GM18505 (cell line): Measurements from ENCODE around the gene PREP.

Experiments used
- ATAC-seq: cut with Tn5 transposase; IDR thresholded peaks from one replicate; pipeline ENCODE4 v1.9.1; 2021; ENCODE audit not compliant: unreplicated experiment
- POLR2A ChIP-seq: IDR thresholded peaks from 4 replicates; pipeline ENCODE4 v1.6.1; 2011; ENCODE audit warnings: borderline replicate concordance; ENCODE audit not compliant: insufficient read depth, insufficient read length; ENCODE audit errors: extremely low read depth

PREP gene

DNA sequence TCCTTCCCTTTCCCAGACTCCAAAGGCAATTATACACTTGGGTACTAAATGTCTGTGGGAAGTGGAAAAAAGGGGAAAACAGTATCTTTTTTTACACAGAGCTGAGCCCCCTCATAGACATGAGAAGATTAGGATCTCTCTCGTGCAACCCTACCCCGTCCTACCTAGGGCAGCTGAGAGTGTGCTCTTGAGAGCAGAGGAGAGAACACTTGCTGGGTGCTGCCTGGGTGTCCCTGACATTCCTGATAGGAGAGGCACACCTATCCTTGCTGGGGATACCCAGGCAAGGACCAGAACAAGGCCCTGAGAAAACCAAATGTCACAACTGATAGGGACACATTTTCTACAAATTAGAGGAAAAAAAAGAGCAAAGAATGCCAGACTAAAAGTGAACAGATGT, 81.2 kb downstream of the PREP start:
- ATAC-seq = no peak

DNA sequence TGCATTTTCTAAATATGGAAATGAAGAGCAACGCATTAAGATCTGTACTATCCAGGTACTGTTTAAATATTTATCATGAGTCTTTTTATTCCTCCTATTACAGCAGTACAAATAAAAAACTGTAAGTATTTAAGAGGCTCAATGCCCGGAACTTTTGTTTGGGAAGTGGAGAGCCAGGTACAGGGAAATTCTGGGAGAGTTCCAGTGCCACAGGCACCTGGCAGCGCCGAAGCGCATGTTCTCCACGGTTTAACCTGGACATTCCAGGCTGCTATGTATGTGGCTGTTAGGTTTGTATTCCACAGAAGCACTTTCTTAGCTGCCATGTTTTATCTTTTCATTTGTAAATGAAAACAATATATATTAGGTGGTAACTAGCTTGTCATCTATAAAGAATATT, 81.7 kb downstream of the PREP start:
- ATAC-seq = no peak
- no peak for TF ChIP-seq POLR2A

More for the DNA sequence above, 81.2 kb downstream of the PREP start:
- TF ChIP-seq POLR2A = no peak

DNA sequence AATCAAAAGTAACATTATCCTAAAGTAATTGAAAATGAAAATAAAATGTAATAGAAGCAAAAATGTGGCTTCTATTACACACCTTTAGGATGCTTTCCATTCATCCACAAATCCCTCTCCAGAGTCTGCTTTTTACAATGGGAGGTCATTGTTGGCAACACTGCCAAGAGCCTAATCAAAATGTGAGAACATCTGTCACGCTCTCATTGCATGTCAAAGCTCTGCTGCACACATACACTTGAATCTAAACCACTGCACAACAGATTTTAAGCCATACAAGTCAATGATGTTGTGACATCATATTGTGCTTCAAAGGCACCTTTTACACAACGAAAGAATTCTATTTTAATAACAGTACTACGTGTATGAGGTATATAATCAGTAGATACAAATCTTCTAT, 82.1 kb downstream of the PREP start:
- ATAC-seq = no peak
- no peak for TF ChIP-seq POLR2A

DNA sequence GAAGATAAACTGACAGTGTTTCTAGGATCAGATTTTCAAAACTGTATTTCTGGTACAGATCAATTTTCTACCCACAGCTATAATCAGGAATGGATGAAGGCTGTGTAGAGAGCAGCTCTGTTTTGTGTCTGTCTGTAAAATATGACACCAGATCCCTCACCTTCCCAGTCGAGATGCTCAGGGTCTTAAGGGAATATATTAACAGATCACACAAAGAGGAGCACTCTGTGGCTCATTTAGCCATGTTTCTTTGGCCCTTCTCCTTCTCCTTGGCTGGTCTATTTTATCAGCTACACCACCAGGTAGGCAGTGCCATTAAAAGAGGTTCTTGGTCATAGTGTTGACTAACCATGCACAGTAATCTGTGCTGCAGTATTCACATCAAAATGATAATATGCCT, 82.6 kb downstream of the PREP start:
- TF ChIP-seq POLR2A = no peak
- ATAC-seq = no peak

DNA sequence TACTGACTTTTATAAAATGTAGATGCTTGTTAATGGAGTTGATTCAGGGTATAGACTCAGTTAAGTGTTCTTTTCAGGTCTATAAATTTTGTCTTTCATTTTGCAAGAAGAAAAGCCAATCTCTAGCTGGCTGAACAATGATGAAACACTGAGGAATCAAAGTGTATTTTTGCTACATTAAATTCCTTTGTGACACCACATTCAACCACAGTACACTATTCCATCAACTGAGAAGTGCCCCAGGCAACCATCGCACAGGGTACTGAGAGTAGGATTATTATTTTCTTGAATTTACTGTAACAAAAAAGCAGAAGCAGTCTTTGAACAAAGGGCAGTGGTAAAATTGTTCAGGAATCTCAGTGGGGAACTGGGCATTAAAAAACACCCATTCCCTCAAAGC, 83.6 kb downstream of the PREP start:
- TF ChIP-seq POLR2A = no peak
- no peak for ATAC-seq

DNA sequence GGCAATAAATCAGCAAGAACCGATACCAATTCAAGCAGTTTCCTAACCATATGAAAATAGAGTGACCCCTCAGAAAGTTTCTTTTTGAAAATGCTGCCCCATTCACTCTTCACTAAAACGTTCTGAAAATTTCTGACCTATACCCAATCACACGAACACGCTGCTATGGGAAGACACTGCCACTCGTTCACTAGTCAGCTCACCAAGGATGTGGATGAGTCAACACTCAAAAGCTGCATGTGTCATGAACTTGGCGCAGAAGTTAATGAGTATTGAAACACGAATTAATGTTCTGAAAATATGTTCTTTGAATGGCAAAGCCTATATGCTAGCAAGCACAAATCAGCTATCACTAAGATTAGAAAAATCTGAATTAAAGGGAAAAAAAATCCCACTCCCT, 84.2 kb downstream of the PREP start:
- ATAC-seq = no peak
- TF ChIP-seq POLR2A = no peak

DNA sequence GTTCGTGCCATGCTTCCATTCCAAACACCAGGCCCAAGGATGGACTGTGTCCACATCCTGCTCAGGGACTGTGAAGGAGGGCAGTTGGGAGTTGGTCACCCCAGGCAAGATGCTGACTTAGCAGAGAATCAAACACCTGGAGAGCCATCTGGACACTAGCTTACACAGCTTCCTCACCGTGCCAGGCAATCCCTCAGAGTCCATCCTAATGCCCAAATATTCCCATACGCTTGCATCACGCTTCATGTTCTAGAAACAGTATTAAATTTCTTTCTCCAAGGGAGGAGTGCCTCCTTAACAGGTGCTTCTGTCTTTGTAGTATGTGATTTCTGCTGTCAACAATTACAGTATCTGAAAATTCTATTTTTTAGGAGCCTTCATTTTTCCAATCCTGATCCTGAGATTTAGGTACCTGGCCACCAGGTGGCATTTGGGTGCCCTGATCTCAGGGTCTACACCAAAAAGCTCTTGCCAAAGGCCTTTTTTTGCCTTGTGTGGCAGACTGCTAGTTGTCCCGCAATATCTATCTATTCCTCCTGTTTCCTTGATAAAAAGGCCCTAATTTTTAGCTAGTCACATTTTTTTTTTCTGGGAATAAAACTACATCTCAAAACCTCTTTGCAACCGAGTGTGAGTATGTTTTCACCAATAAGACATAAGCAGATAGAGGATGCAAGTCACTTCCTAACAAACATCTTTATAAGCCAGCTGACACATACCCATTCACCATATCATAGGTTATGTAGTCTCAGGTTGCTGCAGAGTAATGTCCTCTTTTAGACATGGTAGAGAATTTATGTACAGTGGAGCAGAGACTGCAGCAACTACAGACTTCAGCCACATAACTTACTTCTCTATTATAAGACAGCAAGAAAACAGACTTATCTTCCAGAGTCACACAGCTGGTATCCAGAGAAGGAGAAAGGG, 85.0 kb downstream of the PREP start:
- no peak for TF ChIP-seq POLR2A
- ATAC-seq = no peak

DNA sequence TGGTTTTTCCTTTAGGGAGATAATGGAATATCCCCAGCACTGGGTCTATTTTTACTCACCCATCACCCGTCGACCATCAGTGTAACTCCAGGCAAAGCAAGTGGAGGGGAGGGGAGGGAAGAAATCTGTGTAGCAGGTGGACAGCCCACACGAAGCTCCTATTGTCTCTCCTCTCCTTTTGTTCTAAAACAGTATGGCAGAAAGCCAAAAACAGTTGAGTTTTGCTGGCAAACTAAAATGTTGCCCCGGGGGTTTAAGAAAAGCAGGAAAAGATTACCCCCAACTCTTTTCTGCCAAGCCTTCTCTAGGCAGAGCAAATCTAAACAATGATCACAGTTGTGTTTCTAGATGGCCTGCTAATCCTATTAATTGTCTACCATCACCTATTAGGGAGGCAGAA, 89.7 kb downstream of the PREP start:
- ATAC-seq = no peak

DNA sequence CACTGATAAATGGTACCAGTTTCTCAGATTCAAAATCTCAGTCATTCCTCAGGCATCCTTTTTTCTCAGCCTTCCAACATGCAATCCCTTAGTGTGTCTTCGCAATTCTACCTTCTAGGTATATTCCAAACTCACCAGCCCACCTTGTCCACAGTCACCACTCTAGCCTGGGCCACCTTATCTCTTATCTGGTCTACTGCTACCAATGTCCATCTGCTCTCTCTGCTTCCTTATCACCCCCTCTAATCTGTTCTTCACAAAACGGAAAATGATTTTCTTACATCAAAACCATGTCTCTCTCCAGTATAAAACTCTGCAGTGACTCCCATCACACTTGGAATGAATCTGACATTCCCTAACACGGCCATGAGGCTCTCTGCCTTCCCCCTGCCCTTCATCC, 91.9 kb downstream of the PREP start:
- no peak for ATAC-seq

More for the DNA sequence above, 89.7 kb downstream of the PREP start:
- TF ChIP-seq POLR2A = no peak

DNA sequence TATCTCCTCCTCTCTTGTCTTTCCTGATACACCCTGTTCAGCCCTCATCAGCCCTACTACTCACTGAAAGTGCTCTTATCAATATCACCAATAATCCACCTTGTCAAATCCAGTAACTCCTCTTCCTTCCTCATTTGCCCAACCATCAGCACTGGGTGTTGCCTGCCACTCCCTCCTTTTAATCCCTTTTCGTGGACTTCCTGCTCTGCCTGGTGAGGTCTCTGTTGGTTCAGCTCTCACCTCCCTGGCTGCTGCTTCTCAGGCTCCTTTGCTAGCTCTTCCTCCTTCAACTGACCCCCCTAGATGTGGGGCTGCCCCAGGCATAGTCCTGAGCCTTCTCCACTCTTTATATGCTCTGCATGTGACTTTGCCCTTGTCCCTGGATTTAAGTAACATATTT, 92.5 kb downstream of the PREP start:
- no peak for TF ChIP-seq POLR2A
- ATAC-seq = no peak

More for the DNA sequence above, 91.9 kb downstream of the PREP start:
- TF ChIP-seq POLR2A = no peak

DNA sequence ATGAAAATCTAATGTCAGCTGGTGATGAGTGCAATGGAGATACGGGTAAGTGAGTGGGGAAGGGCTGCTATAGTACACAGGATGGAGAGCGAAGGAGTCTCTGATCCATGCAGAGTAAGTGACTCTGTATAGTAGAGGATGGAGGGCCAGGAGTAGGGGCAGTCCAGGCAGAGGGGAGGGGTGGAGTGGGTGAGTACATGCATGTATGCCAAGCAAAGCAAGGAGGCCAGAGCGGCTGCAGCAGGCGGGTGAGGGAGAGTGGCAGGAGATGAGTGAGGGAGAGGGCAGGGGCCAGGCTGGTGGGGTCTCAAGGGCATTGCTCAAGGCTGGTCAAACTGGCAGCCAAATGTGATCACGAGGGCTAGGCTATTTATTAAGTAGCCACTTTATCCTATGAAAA, 94.0 kb downstream of the PREP start:
- TF ChIP-seq POLR2A = no peak
- no peak for ATAC-seq

DNA sequence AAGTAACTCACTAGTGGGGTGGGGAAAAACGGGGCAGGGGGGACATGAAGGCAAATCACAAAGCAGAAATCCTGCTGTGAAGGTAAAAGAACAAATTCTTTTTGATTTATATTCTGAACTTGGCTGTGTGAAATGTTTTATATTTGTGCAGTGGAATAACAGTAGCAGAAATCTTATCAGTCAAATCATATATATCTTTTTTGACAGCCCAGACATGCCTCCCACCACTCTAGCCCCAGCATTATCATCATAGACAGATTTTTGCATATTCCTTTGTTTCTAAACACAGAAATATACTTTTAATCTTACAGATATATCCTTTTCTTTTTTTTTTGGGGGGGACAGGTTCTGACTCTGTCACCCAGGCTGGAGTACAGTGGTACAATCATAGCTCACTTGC, 97.4 kb downstream of the PREP start:
- no peak for TF ChIP-seq POLR2A
- ATAC-seq = no peak

DNA sequence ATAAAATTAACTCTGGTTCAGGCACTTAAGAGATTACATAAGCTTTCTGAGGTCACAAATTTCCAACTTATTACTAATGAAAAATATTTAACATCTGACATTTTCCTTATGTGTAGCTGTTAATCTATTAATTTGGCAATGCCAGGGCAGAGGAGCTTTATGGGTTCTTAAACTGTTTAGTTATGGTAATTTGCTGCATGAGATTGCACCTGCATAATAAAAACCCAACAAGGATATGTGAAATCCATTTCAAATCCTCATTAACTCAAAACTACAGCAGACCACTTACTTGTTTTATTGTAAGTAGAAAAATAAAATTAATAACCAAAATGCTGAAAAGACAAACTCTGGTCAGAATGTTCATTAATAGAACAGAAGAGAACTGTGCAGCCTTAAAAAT, 98.1 kb downstream of the PREP start:
- TF ChIP-seq POLR2A = no peak
- ATAC-seq = no peak

DNA sequence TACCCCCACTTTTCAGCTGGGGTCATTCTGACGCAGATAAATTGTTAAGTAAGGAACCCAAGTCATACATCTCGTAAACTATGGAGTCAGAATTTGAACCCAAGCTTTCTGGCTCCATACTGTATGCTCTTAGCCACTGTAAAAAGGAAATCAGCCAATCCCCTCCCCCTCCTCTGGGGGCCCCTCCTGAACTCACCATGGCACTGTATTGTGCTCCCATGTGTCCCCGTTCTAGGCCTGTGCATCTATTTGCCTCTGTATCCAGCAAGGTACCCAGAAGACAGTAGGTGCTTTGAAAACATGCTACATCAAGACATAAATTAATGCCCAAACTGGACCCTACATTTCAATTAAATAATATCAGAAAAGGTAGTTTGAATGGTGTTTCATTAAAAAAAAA, 98.5 kb downstream of the PREP start:
- no peak for TF ChIP-seq POLR2A
- ATAC-seq = no peak
